GM19395 (cell line): ENCODE results near the gene NAB2.
A peak's percentile ranks its signal among the peaks of the same experiment; 100 is the strongest.
"Not testable (repeated sequence)": the region's sequence is repeated elsewhere in the genome, so short reads cannot be mapped to it uniquely, and the experiment has no call there.

Experiments used
- ATAC-seq: cut with Tn5 transposase; IDR thresholded peaks from one replicate; pipeline ENCODE4 v1.9.1; 2021; ENCODE audit warnings: mild to moderate bottlenecking, moderate library complexity; ENCODE audit not compliant: unreplicated experiment

The NAB2 gene, protein sequence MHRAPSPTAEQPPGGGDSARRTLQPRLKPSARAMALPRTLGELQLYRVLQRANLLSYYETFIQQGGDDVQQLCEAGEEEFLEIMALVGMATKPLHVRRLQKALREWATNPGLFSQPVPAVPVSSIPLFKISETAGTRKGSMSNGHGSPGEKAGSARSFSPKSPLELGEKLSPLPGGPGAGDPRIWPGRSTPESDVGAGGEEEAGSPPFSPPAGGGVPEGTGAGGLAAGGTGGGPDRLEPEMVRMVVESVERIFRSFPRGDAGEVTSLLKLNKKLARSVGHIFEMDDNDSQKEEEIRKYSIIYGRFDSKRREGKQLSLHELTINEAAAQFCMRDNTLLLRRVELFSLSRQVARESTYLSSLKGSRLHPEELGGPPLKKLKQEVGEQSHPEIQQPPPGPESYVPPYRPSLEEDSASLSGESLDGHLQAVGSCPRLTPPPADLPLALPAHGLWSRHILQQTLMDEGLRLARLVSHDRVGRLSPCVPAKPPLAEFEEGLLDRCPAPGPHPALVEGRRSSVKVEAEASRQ

GRCh38 chr12:57088354-57089270 is at the start of gene NAB2:
Gene NAB2 (plus strand): TSS chr12:57089114. CDS start chr12:57089272, 158 bp downstream.
- ATAC-seq: peak; percentile 58

DNA sequence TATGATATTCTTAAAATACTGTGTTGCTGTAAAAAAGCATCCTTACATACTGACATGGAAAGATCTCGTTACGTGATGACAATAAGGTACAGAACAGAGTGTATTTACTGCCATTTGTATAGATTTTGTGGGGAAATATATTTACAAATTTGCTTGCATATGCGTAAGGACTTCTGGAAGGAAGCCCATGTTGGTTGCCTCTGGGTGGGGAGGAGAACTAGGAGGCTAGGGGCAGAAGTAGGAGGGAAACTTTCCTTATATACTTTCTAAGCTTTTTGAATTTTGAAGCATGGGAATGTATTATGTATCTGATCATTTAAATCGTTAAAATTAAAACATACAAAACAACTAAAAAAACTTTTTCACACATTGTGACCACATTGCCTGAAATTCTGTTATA is 48.7 kb upstream of the NAB2 start:
- ATAC-seq: no peak

- ATAC-seq: no peak
These were observed 48.2 kb upstream of the NAB2 start for GRCh38 chr12:57040750-57041149.

DNA sequence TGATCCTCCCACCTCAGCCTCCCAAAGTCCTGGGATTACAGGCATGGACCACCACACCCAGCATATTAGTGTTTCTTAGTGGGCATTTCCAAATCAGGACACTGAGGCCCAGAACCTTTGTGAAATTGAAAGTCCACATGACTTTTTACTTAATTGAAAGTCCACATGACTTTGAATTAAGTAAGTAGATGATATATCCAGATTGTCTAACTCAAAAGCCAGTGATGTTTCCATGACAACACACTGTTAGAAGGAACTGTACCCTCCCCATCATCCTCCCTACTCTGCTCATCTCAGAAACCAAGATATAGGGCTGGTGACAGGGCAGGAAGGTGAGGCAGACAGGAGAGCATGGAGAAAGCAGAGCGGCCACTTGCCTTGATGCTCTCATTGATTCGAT is 46.2 kb upstream of the NAB2 start:
- ATAC-seq: no peak

GRCh38 chr12:57044468-57044867 is 44.4 kb upstream of the NAB2 start:
- no peak for ATAC-seq

DNA sequence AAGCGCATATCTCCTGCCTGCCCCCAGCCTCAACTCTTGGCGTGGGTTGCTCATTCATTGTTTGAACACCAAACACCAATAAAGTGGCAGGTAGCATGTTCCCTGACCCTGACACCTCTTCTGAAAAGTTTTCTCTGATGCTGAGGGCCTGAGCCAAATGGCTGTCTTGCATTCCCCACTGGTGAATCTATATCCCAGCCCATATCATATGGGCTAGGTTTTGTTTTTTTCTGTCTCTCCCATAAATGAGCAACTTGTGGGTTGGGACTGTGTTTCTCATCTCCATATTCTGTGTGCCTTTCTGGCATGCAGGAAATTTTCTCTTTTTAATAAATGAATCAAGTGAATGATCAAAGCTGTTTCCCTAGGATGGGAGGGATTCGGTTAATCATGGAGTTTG is 44.0 kb upstream of the NAB2 start:
- ATAC-seq: no peak

- ATAC-seq: no peak
These were observed 42.7 kb upstream of the NAB2 start for GRCh38 chr12:57046086-57046791.

- ATAC-seq: no peak
These were observed 41.7 kb upstream of the NAB2 start for GRCh38 chr12:57046947-57047890.

- no peak for ATAC-seq
These were observed 40.9 kb upstream of the NAB2 start for GRCh38 chr12:57047981-57048380.

GRCh38 chr12:57048423-57049118 is 40.3 kb upstream of the NAB2 start:
- no peak for ATAC-seq

- ATAC-seq: no peak
These were observed 39.8 kb upstream of the NAB2 start for GRCh38 chr12:57049119-57049446.

DNA sequence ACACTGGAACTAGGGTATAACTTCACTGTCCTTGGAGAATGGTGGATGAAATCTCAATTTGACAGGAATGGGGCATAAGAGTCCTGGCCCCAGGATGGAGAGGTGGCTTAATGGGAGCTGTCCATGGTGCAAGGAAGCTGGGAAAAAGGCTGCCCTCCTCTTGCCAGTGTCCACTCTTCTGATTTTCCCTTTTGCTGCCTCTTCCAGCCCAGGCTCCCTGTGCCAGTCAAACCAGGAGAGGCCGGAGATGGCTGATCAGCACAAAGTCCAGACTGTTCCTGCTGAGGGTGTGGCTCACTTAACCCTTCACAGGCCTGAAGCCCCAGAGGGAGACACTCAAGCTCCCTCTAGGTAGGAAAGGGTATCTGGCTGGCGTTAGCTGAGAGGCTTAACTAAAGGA is 39.0 kb upstream of the NAB2 start, which contains the start of gene MYO1A:
TSS of gene MYO1A (minus strand) at position 240 of the 400 bp plus-strand sequence. CDS start 1,806 bp downstream, outside the sequence.
- ATAC-seq: no peak

DNA sequence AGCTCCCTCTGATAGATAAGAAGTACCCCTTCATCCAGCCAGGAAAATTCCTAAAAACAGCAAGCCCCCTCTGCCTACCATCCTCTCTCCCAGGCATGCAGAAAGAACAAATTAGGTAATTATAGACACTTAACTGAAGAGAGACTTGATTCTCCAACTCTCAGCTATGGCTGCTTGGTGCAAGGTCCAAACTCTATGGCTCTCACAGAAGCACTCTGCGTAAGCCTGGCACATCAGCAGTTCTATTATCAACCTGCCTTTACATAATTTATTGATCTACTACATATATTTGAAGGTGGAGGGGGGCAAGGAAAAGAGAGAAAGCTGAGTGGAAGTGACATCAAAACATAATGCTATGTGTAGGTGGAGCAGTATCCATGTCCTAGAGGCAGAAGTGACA is 37.9 kb upstream of the NAB2 start:
- no peak for ATAC-seq

- ATAC-seq: not testable (repeated sequence)
These were observed 35.8 kb upstream of the NAB2 start for GRCh38 chr12:57053146-57053545.

GRCh38 chr12:57053901-57054300 is 35.0 kb upstream of the NAB2 start:
- ATAC-seq: not testable (repeated sequence)

DNA sequence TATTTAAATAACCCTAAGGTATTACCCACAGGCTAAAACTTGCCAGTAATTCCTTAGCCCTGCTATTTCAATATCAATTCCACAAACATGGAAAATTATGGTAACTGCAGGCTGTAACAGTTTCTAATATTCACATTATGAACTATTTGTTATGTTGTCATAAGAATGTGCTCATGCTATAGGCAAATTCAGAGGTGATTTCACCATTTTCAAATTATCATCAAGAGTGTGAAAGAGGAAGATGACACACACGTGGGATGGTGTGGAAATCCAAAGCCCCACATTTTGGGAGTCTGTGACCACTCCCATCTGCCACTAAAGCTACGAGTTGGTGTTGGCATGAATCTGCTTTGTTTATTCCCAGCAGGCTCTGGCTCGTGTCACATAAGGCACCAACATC is 33.1 kb upstream of the NAB2 start:
- ATAC-seq: no peak

GRCh38 chr12:57057067-57057751 is 31.7 kb upstream of the NAB2 start:
- no peak for ATAC-seq

GRCh38 chr12:57058454-57058853 is 30.5 kb upstream of the NAB2 start:
- ATAC-seq: no peak
